Breast epithelium (tissue), 4 donors: ENCODE results near the gene TTLL11. TPM values are rescaled to one million over a fixed set of nuclear protein-coding genes. Genes with fewer than 3 reads are reported as not detected.

Source experiments
- DNase-seq, 2 donors: peaks; one replicate each; pipeline ENCODE4 v3.0.0-alpha.2; 2019; ENCODE audit warnings: low spot score in 2 of 2
- H3K27ac ChIP-seq, 2 donors: fragments of 200-600 bp; sonication (generic) in 1 of 2; one replicate each; pipeline ENCODE4 v1.5.1; 2016 to 2019; ENCODE audit warnings: mild to moderate bottlenecking in 1 of 2
- H3K27me3 ChIP-seq, 2 donors: fragments of 200-600 bp; sonication (generic) in 1 of 2; one replicate each; pipeline versions ENCODE4 v1.5.1 to v1.6.0; 2017 to 2019; ENCODE audit warnings: control low read depth in 1 of 2, mild to moderate bottlenecking in 1 of 2
- H3K36me3 ChIP-seq: fragments of 200-600 bp; one replicate; pipeline ENCODE4 v1.5.1; 2019
- H3K4me1 ChIP-seq, 2 donors: fragments of 200-600 bp; sonication (generic); one replicate each; pipeline ENCODE4 v1.5.1; 2016 to 2019; ENCODE audit warnings: control low read depth in 1 of 2
- H3K4me3 ChIP-seq, 3 donors: fragments of 200-600 bp; sonication (generic); 1 replicate in 2 of 3; 2 replicates in 1 of 3; pipeline ENCODE4 v1.5.1; 2016 to 2019; ENCODE audit warnings: mild to moderate bottlenecking in 3 of 3, moderate library complexity in 2 of 3
- H3K9me3 ChIP-seq, 2 donors: fragments of 200-600 bp; sonication (generic) in 1 of 2; one replicate each; pipeline ENCODE4 v1.5.1; 2016 to 2019; ENCODE audit warnings: control low read depth in 1 of 2
- CTCF ChIP-seq, 3 donors: fragments of 450-650 bp; IDR thresholded peaks; one replicate each; pipeline ENCODE4 v1.5.1; 2016 to 2017; ENCODE audit warnings: antibody characterized with exemption in 3 of 3, mild to moderate bottlenecking in 3 of 3, moderate library complexity in 3 of 3
- POLR2A ChIP-seq: fragments of 450-650 bp; IDR thresholded peaks from one replicate; pipeline ENCODE4 v1.6.1; 2016; ENCODE audit warnings: antibody characterized with exemption, mild to moderate bottlenecking, moderate library complexity
- POLR2AphosphoS5 ChIP-seq, 3 donors: sonication (generic); formaldehyde crosslinking; IDR thresholded peaks; one replicate each; pipeline ENCODE4 v1.6.1; 2017; ENCODE audit warnings: antibody characterized with exemption in 3 of 3
- intact Hi-C: fragments of 100-400 bp; cut with DNase I; formaldehyde crosslinking; loops from one replicate; pipeline ENCODE4 v1.15.1; 2023; ENCODE audit warnings: low total_unique reads
- total RNA-seq, 3 donors: library from RNA; depleted of rRNA; stranded (reverse); fragments of >200 nt; gene quantifications; one replicate each; pipeline ENCODE4 v1.1.0, GENCODE V29; 2016

TTLL11 gene
- total RNA-seq, 3 donors from 2014 or later, result 9.0 to 12.1 (median 10.0) TPM

GRCh38 chr9:121781145-121781548 is 312.0 kb downstream of the TTLL11 start:
- H3K36me3 ChIP-seq, result peaks cover 5% of the 10 kb centered on the region

GRCh38 chr9:121780177-121781040 is 312.7 kb downstream of the TTLL11 start:
- Histone ChIP-seq H3K9me3 (no peaks in the 10 kb centered on the region), H3K36me3 (peaks cover 5% of the 10 kb centered on the region), H3K27ac (peak overlapping the region in 1 of 2 donors; percentile 51), H3K27me3 (no peaks in the 10 kb centered on the region), H3K4me3 (no peak overlapping the region), H3K4me1 (no peaks in the 10 kb centered on the region)
- no peak for TF ChIP-seq POLR2A
- no peak for TF ChIP-seq POLR2AphosphoS5 (IDR thresholded peaks at IDR 0.05)
- TF ChIP-seq CTCF (IDR thresholded peaks at IDR 0.05), result no peak
- intact Hi-C loops, result no loop called here
- DNase-seq, result no peak

More at GRCh38 chr9:121781145-121781548, 312.0 kb downstream of the TTLL11 start:
- Histone ChIP-seq H3K4me3 (no peak overlapping the region), H3K4me1 (no peaks in the 10 kb centered on the region), H3K27ac (no peak overlapping the region), H3K27me3 (no peaks in the 10 kb centered on the region), H3K9me3 (no peaks in the 10 kb centered on the region)
- no peak for DNase-seq
- intact Hi-C loops, result no loop called here
- TF ChIP-seq POLR2AphosphoS5 (IDR thresholded peaks at IDR 0.05) (no peak), POLR2A (no peak), CTCF (IDR thresholded peaks at IDR 0.05) (no peak)

DNA sequence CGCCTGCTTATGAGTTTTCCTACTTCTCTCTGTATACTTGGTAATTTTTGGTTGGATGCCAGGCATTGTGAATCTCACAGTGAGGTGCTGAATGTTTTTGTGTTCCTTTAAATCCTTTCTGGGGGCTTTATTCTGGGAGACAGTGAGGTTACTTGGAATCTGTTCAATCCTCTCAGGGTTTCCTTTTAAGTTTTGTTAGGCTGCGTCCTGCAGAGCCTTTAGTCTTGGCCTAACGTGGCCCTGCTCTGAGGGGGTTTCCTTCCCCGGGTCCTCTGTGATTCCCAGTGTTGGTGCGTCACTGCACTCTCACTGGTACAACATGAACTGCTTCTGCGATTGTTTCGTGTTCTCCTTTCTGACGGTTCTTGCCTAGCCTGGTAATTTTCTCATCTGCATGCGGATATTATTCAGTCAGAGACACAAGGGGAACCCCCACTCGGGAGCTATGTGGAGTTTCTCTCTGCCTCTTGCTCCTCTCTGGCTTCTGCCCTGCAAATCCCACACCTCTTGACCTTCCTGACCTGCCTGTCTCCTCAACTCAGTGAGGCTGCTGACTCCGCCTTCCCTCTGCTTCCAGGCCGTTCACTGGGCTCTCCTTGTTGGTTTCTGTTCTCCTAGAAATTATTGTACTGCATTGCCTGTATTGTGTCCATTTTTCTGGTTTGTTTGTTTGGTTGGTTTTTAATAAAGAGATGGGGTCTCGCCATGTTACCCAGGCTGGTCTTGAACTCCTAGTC is 313.6 kb downstream of the TTLL11 start:
- Histone ChIP-seq H3K4me1 (no peaks in the 10 kb centered on the region), H3K27ac (peak overlapping the region in 1 of 2 donors; percentile 51), H3K9me3 (no peaks in the 10 kb centered on the region), H3K27me3 (no peaks in the 10 kb centered on the region), H3K36me3 (peaks cover 6% of the 10 kb centered on the region), H3K4me3 (no peak overlapping the region)
- DNase-seq, result no peak
- intact Hi-C loops, result no loop called here
- TF ChIP-seq POLR2AphosphoS5 (IDR thresholded peaks at IDR 0.05), result no peak
- no peak for TF ChIP-seq CTCF (IDR thresholded peaks at IDR 0.05)
- no peak for TF ChIP-seq POLR2A

DNA sequence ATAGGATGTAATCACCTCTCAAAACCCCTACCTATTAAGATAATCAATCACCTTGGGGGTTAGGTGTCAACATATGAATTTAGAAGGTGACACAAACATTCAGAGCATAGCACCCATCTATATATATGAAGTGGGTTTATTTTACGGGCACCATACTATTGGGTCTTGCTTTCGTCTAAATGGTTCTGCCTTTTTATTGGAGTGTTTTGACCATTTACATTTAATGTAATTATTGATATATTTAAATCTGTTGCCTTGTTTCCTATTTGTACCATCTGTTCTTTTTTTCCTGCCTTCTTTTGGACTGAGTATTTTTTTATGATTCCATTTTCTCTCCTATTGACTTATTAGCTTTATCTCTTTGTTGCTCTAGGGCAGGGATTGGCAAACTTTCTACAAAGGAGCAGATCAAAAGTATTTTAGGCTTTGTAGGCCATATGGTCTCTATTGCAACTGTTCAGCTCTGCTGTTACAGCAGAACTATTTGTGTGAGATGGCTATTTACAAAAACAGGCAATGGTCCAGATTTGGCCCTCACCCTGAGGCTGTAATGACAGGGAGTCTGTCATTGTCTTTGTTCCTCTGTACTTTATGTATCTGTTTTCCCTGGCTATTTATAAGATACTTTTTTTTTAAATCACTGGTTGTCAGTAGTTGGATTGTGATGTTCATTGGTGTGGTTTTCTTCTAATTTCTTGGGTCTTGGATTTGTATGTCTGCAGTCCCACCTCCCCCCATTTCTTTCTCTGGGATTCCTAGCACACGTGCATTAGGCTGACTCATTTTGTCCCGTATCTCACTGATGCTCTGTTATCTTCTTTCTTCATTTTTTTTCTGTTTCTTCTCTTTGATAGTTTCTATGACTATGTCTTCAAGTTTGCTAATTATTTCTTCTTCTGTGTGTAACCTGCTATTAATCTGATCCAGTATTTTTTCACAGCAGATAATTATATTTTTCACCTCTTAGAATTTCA is 314.6 kb downstream of the TTLL11 start:
- H3K4me1 ChIP-seq, result no peaks in the 10 kb centered on the region
- H3K27me3 ChIP-seq, result no peaks in the 10 kb centered on the region
- H3K27ac ChIP-seq, result no peak overlapping the region
- DNase-seq, result no peak
- TF ChIP-seq POLR2A (no peak), CTCF (IDR thresholded peaks at IDR 0.05) (no peak), POLR2AphosphoS5 (IDR thresholded peaks at IDR 0.05) (no peak)
- intact Hi-C loops, result no loop called here
- H3K9me3 ChIP-seq, result no peaks in the 10 kb centered on the region
- H3K36me3 ChIP-seq, result peaks cover 11% of the 10 kb centered on the region
- no peak overlapping the region for H3K4me3 ChIP-seq
